PFSK-1 (cell line): ENCODE results near the gene ZNF296.

Source experiments
- FOXP2 ChIP-seq: optimal IDR thresholded peaks from 2 replicates; pipeline ENCODE3; 2011; ENCODE audit warnings: borderline replicate concordance, control low read depth, inconsistent platforms; ENCODE audit not compliant: insufficient read depth; ENCODE audit errors: extremely low read length, extremely low read depth
- POLR2AphosphoS5 ChIP-seq: IDR thresholded peaks from 2 replicates; pipeline ENCODE4 v1.6.1; 2012; ENCODE audit warnings: low read depth, mild to moderate bottlenecking, control low read depth, low read length, moderate library complexity
- SIN3A ChIP-seq: IDR thresholded peaks from 2 replicates; pipeline ENCODE4 v1.6.1; 2012; ENCODE audit warnings: mild to moderate bottlenecking, low read length, moderate library complexity, borderline replicate concordance; ENCODE audit not compliant: insufficient read depth
- TAF1 ChIP-seq: IDR thresholded peaks from 2 replicates; pipeline ENCODE4 v1.6.1; 2012; ENCODE audit warnings: low read length, control low read depth, borderline replicate concordance; ENCODE audit not compliant: insufficient read depth
- TF ChIP-seq, protein P1 (sequence below), 2 experiments: IDR thresholded peaks; 2 replicates each; pipeline versions ENCODE4 v1.6.1 to v1.8.0; 2011 to 2012; ENCODE audit warnings: low read depth in 2 of 2, low read length in 2 of 2, control low read depth in 1 of 2, inconsistent platforms in 1 of 2, mild to moderate bottlenecking in 1 of 2, moderate library complexity in 1 of 2; ENCODE audit not compliant: insufficient read depth in 1 of 2

The ZNF296 gene

DNA sequence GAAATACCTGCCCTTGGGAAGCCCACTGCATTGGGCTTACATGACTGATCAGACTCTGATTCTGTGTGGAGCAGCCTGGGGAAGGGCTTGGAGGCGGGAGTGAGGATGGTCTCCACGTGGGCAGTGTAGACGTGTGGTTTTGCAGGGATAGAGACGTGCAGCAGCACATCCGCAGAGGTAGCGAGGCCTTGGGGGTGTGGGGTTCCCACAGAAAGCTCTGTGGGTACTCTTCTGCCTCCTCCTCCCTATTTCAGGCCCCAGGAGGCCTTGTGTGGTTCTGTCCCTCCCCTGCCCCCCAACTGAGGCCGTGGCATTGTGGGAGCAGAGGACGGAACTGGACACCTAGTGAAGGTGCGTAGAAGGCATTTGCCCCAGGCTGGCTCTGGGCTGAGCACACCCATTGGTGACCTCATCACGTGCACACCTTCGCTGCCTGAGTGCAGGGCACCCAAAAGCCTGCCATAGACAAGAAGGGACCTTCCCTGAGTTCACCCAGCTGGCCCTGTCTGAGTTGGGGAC, 45.6 kb upstream of the ZNF296 start:
- TF ChIP-seq SIN3A (no peak), POLR2AphosphoS5 (no peak), FOXP2 (no peak), TAF1 (no peak)
- TF ChIP-seq, protein P1, sequence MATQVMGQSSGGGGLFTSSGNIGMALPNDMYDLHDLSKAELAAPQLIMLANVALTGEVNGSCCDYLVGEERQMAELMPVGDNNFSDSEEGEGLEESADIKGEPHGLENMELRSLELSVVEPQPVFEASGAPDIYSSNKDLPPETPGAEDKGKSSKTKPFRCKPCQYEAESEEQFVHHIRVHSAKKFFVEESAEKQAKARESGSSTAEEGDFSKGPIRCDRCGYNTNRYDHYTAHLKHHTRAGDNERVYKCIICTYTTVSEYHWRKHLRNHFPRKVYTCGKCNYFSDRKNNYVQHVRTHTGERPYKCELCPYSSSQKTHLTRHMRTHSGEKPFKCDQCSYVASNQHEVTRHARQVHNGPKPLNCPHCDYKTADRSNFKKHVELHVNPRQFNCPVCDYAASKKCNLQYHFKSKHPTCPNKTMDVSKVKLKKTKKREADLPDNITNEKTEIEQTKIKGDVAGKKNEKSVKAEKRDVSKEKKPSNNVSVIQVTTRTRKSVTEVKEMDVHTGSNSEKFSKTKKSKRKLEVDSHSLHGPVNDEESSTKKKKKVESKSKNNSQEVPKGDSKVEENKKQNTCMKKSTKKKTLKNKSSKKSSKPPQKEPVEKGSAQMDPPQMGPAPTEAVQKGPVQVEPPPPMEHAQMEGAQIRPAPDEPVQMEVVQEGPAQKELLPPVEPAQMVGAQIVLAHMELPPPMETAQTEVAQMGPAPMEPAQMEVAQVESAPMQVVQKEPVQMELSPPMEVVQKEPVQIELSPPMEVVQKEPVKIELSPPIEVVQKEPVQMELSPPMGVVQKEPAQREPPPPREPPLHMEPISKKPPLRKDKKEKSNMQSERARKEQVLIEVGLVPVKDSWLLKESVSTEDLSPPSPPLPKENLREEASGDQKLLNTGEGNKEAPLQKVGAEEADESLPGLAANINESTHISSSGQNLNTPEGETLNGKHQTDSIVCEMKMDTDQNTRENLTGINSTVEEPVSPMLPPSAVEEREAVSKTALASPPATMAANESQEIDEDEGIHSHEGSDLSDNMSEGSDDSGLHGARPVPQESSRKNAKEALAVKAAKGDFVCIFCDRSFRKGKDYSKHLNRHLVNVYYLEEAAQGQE (IDR thresholded peaks at IDR 0.05; ENCODE audit: insufficient read depth in 1 of 2, low read depth in 2 of 2, low read length in 2 of 2) = no peak

DNA sequence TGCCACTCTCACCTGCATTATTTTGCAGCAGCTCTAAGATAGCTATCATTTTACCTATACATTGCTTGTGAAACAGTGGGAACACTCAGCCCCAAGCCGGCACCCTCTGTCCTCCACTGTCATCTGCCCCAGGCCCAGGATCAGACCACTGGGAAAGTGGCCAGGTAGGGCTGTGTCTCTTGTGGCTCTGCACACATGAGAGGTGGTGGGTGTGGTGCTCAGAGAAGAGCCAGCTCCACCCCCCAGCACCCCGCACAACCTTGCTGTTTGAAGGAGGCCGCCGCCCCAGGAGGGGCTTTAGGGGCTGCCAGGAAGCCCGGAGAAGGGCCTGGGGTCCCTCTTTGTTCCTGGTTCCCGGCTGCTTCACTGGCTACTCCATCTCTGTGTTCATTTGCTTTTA, 43.3 kb upstream of the ZNF296 start:
- TF ChIP-seq POLR2AphosphoS5 (no peak), FOXP2 (no peak), TAF1 (no peak), SIN3A (no peak)
- TF ChIP-seq, protein P1 (IDR thresholded peaks at IDR 0.05; ENCODE audit: insufficient read depth in 1 of 2, low read depth in 2 of 2, low read length in 2 of 2) = no peak

DNA sequence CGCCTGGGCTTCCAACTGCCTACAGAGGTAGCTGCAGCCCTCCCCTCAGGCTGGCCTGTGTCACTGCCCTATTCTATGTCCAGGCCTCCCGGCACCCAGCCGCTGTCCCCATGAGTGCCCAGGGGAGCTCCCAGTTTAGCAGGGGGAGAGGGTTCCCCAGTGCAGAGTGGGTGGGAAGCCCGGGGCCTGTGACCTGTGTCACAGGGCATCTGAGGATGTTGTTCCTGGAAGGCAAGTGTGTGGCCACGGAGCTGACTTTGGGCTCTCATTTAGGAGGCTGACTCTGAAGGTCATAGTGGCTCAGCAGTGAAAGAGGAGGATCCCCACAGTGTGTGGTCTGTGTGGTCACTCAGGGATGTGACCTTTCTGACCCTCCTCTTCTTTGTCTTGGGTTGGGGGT, 41.8 kb upstream of the ZNF296 start:
- no peak for TF ChIP-seq TAF1
- no peak for TF ChIP-seq SIN3A
- no peak for TF ChIP-seq POLR2AphosphoS5
- TF ChIP-seq FOXP2 = no peak
- TF ChIP-seq, protein P1 (IDR thresholded peaks at IDR 0.05; ENCODE audit: insufficient read depth in 1 of 2, low read depth in 2 of 2, low read length in 2 of 2) = no peak

DNA sequence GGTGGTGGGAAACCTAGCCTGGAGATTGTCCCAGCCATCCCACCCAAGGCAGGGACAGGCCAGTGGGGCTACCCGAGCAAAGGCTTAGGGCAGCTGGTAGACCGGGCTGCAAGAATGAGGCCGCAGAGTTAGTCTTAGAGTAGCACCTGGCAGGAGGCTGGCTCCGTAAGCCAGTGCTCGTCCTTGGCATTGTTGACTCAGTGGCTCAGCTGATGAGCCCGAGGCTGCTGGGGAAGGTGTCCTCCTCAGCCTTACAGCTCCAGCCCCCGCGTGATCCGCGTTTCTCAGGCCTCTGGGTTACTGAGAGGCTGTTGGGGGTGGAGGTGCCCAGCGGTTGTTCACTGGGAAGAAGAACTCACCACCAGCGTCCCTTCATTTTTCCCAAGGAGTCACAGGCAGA, 41.4 kb upstream of the ZNF296 start:
- no peak for TF ChIP-seq SIN3A
- TF ChIP-seq, protein P1 (IDR thresholded peaks at IDR 0.05; ENCODE audit: insufficient read depth in 1 of 2, low read depth in 2 of 2, low read length in 2 of 2) = no peak
- TF ChIP-seq POLR2AphosphoS5 = no peak

DNA sequence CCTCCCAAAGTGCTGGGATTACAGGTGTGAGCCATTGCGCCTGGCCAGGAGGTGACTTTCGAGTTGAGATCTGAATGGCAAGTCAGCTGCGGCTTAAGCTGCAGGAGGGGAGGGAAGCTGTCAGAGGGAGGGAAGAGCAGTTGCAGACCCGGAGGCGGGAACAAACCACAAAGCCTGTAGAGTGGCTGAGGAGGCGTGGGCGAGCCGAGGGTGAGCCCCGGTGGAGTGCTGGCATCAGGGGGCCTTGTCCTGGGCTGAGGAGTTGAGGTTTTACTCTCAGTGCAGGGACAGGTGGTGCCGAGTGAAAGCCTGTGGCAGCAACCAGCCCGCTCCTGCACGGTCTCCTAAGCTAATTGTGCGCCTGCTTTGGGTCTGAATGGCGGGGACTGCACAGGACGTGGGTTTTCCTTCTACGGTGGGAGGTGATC, 40.9 kb upstream of the ZNF296 start:
- no peak for TF ChIP-seq POLR2AphosphoS5
- no peak for TF ChIP-seq SIN3A
- no peak for TF ChIP-seq FOXP2
- TF ChIP-seq TAF1 = no peak
